Liver (tissue), 9 donors: ENCODE measurements around the gene CACNA1A. TPM values are rescaled to one million over a fixed set of nuclear protein-coding genes. Genes with fewer than 3 reads are reported as not detected.

ENCODE experiments used
- DNase-seq: peaks from one replicate; pipeline ENCODE4 v3.0.0-alpha.2; 2017; ENCODE audit warnings: low spot score
- H3K27ac ChIP-seq, 2 donors: one replicate each; pipeline ENCODE4 v1.7.0; 2013; ENCODE audit warnings: inconsistent platforms in 2 of 2, low read length in 2 of 2, control low read depth in 1 of 2, low read depth in 1 of 2, mild to moderate bottlenecking in 1 of 2
- H3K27me3 ChIP-seq, 4 donors: one replicate each; pipeline versions ENCODE4 v1.6.1 to v1.7.0; 2013; ENCODE audit warnings: low read length in 3 of 4, inconsistent platforms in 1 of 4, mild to moderate bottlenecking in 1 of 4, moderate library complexity in 1 of 4; ENCODE audit not compliant: control insufficient read depth in 4 of 4, insufficient read depth in 4 of 4
- H3K36me3 ChIP-seq, 4 donors: one replicate each; pipeline versions ENCODE4 v1.6.1 to v1.7.0; 2013; ENCODE audit warnings: low read length in 3 of 4, mild to moderate bottlenecking in 3 of 4, low read depth in 1 of 4, moderate library complexity in 1 of 4; ENCODE audit not compliant: control insufficient read depth in 4 of 4, insufficient read depth in 3 of 4
- H3K4me1 ChIP-seq, 4 donors: one replicate each; pipeline versions ENCODE4 v1.6.1 to v1.7.0; 2013; ENCODE audit warnings: low read length in 3 of 4, mild to moderate bottlenecking in 3 of 4, moderate library complexity in 1 of 4; ENCODE audit not compliant: control insufficient read depth in 4 of 4, insufficient read depth in 4 of 4
- H3K4me3 ChIP-seq, 3 donors: one replicate each; pipeline versions ENCODE4 v1.6.1 to v1.7.0; 2013; ENCODE audit warnings: low read length in 3 of 3, control low read depth in 1 of 3, low read depth in 1 of 3, mild to moderate bottlenecking in 1 of 3
- H3K9ac ChIP-seq, 2 donors: one replicate each; pipeline ENCODE4 v1.7.0; 2013; ENCODE audit warnings: low read length in 2 of 2, mild to moderate bottlenecking in 2 of 2, moderate library complexity in 2 of 2, control low read depth in 1 of 2, low read depth in 1 of 2
- H3K9me3 ChIP-seq, 4 donors: one replicate each; pipeline versions ENCODE4 v1.6.1 to v1.7.0; 2013; ENCODE audit warnings: low read length in 3 of 4; ENCODE audit not compliant: control insufficient read depth in 4 of 4
- ATF3 ChIP-seq: IDR thresholded peaks from 2 replicates; pipeline ENCODE4 v1.6.1; 2016; ENCODE audit warnings: antibody characterized with exemption
- CTCF ChIP-seq: fragments of 150-350 bp; IDR thresholded peaks from 2 replicates; pipeline ENCODE4 v1.5.1; 2017; ENCODE audit warnings: improper control_type of control experiment, low read depth, low read length; ENCODE audit not compliant: missing input control
- EGR1 ChIP-seq, 2 donors: IDR thresholded peaks; 2 replicates each; pipeline ENCODE4 v1.6.1; 2016 to 2018; ENCODE audit warnings: antibody characterized with exemption in 2 of 2, low read depth in 2 of 2
- FOXA1 ChIP-seq: IDR thresholded peaks from 2 replicates; pipeline ENCODE4 v1.6.1; 2016; ENCODE audit warnings: antibody characterized with exemption
- FOXA2 ChIP-seq: IDR thresholded peaks from 2 replicates; pipeline ENCODE4 v1.6.1; 2016; ENCODE audit warnings: antibody characterized with exemption
- GABPA ChIP-seq, 2 donors: IDR thresholded peaks in 1 of 2; conservative IDR thresholded peaks in 1 of 2; 2 replicates each; pipeline ENCODE4 v1.6.1; 2016; ENCODE audit warnings: antibody characterized with exemption in 2 of 2, mild to moderate bottlenecking in 1 of 2, moderate library complexity in 1 of 2
- HNF4A ChIP-seq, 2 donors: conservative IDR thresholded peaks; 2 replicates each; pipeline ENCODE4 v1.6.1; 2016; ENCODE audit warnings: antibody characterized with exemption in 2 of 2, mild to moderate bottlenecking in 2 of 2
- HNF4G ChIP-seq: IDR thresholded peaks from 2 replicates; pipeline ENCODE4 v1.6.1; 2016; ENCODE audit warnings: antibody characterized with exemption
- JUND ChIP-seq, 2 donors: IDR thresholded peaks; 2 replicates each; pipeline ENCODE4 v1.6.1; 2016; ENCODE audit warnings: antibody characterized with exemption in 2 of 2
- MAX ChIP-seq: IDR thresholded peaks from 2 replicates; pipeline ENCODE4 v1.6.1; 2016; ENCODE audit warnings: antibody characterized with exemption
- NR2F2 ChIP-seq: IDR thresholded peaks from 2 replicates; pipeline ENCODE4 v1.6.1; 2016; ENCODE audit warnings: antibody characterized with exemption
- RAD21 ChIP-seq, 2 donors: IDR thresholded peaks; 2 replicates each; pipeline ENCODE4 v1.6.1; 2016; ENCODE audit warnings: antibody characterized with exemption in 2 of 2, mild to moderate bottlenecking in 2 of 2
- REST ChIP-seq: IDR thresholded peaks from 2 replicates; pipeline ENCODE4 v1.6.1; 2016; ENCODE audit warnings: antibody characterized with exemption, mild to moderate bottlenecking
- RXRA ChIP-seq, 2 donors: IDR thresholded peaks; 2 replicates each; pipeline ENCODE4 v1.6.1; 2017 to 2018; ENCODE audit warnings: antibody characterized with exemption in 2 of 2, mild to moderate bottlenecking in 1 of 2
- SP1 ChIP-seq: IDR thresholded peaks from 2 replicates; pipeline ENCODE4 v1.6.1; 2018; ENCODE audit warnings: antibody characterized with exemption, mild to moderate bottlenecking
- YY1 ChIP-seq: IDR thresholded peaks from 2 replicates; pipeline ENCODE4 v1.6.1; 2016; ENCODE audit warnings: antibody characterized with exemption, mild to moderate bottlenecking
- WGBS: extraction: QIAGEN DNeasy Blood & Tissue Kit; methylation state at CpG from one replicate; pipeline ENCODE4 v1.1.7; 2013; 5-methylcytosine and 5-hydroxymethylcytosine counted together
- polyA plus RNA-seq, 2 donors: library from polyadenylated mRNA; stranded (reverse) in 1 of 2; unstranded in 1 of 2; fragments of 200-250 nt in 1 of 2; fragments of >200 nt in 1 of 2; fragmentation: Nextera tagmentation in 1 of 2; extraction: Ambion mirVana in 1 of 2; gene quantifications; one replicate each; pipeline versions ENCODE4 v1.2.1 to v1.2.3, GENCODE V29; 2013 to 2015
- total RNA-seq, 2 donors: library from RNA; depleted of rRNA; stranded (reverse); fragments of >200 nt; gene quantifications; one replicate each; pipeline ENCODE4 v1.2.3, GENCODE V29; 2014
- donor health status: healthy.
- donor health status: healthy.
- donor health status: healthy.
- donor health status: healthy.
- donor health status: healthy.

CACNA1A gene
- total and polyA plus RNA-seq, 4 donors = 0.09 to 0.17 (median 0.17) TPM; not detected in 1

- H3K4me3 ChIP-seq = no peak overlapping the region
- peaks cover 7 to 17% (median 11%) of the 10 kb centered on the region in 4 donors for H3K9me3 ChIP-seq
- no peaks in the 10 kb centered on the region for H3K4me1 ChIP-seq
- WGBS = 89% methylated on average over 6 of the region's 6 CpGs
- H3K9ac ChIP-seq = no peak overlapping the region
- no peak for TF ChIP-seq JUND (IDR thresholded peaks at IDR 0.05)
- TF ChIP-seq HNF4G = no peak
- no peak for TF ChIP-seq SP1
- no peak for TF ChIP-seq RAD21 (IDR thresholded peaks at IDR 0.05)
- TF ChIP-seq RXRA (IDR thresholded peaks at IDR 0.05) = no peak
- no peak for TF ChIP-seq MAX
- TF ChIP-seq ATF3 = no peak
- no peak for TF ChIP-seq FOXA1
- TF ChIP-seq NR2F2 = no peak
- TF ChIP-seq EGR1 (IDR thresholded peaks at IDR 0.05; ENCODE audit: low read depth in 2 of 2) = no peak
- TF ChIP-seq HNF4A (conservative IDR thresholded peaks at IDR 0.05) = no peak
- TF ChIP-seq CTCF = no peak
- TF ChIP-seq GABPA (IDR thresholded peaks at IDR 0.05 in 1 of 2, conservative IDR thresholded peaks at IDR 0.05 in 1 of 2) = no peak
- TF ChIP-seq YY1 = no peak
- no peak for DNase-seq
- H3K27ac ChIP-seq = no peak overlapping the region
- H3K27me3 ChIP-seq = peaks cover 0 to 3% (median 0%) of the 10 kb centered on the region in 4 donors
- no peaks in the 10 kb centered on the region for H3K36me3 ChIP-seq
Observed at GRCh38 chr19:13447978-13448377, 58.3 kb downstream of the CACNA1A start.

- TF ChIP-seq RXRA (IDR thresholded peaks at IDR 0.05) (no peak), FOXA2 (no peak), REST (peak; percentile 99), FOXA1 (no peak)
- Histone ChIP-seq H3K4me1 (no peaks in the 10 kb centered on the region), H3K9ac (no peak overlapping the region), H3K27ac (no peak overlapping the region), H3K4me3 (no peak overlapping the region), H3K9me3 (peaks cover 0 to 3% (median 0%) of the 10 kb centered on the region in 4 donors), H3K36me3 (no peaks in the 10 kb centered on the region), H3K27me3 (peaks cover 0 to 3% (median 0%) of the 10 kb centered on the region in 4 donors)
- 44% methylated on average over 10 of the region's 10 CpGs for WGBS
- peak; percentile 49 for DNase-seq
Observed at GRCh38 chr19:13441810-13442512, 64.3 kb downstream of the CACNA1A start.
